HepG2 (cell line): ENCODE data around the gene ZNF229. TPM values are rescaled to one million over a fixed set of nuclear protein-coding genes. Genes with fewer than 3 reads are reported as not detected.
"Not testable (repeated sequence)": the region's sequence is repeated elsewhere in the genome, so short reads cannot be mapped to it uniquely, and the experiment has no call there.

Experiments used
- ATAC-seq: fragments of 200-7000 bp; cut with Tn5 transposase; 3 replicates; pipeline ENCODE4 v1.9.1; 2020; ENCODE audit warnings: mild to moderate bottlenecking, moderate library complexity
- BruUV-seq: library from RNA; stranded (reverse); fragments of 400-500 nt; replicated peaks from 2 replicates; lab custom pipeline; 2021; lab: Mats Ljungman, UMichigan
- CTCF ChIA-PET: fragments of 300-600 bp; formaldehyde crosslinking; extraction: SDS; loops from one replicate; lab custom pipeline; 2021; ENCODE audit warnings: low total read pairs, inconsistent platforms, low intra/inter-chr PET ratio; lab: Yijun Ruan, JAX
- POLR2A ChIA-PET: fragments of 350-600 bp; sonication (Branson Sonifier 250); formaldehyde crosslinking; loops from one replicate; lab custom pipeline; 2020; ENCODE audit warnings: antibody characterized with exemption, inconsistent platforms; lab: Yijun Ruan, JAX
- DNase-seq: peaks from one replicate; pipeline ENCODE4 v3.0.0-alpha.2; 2015; ENCODE audit warnings: low spot score
- FAIRE-seq: peaks from 3 replicates; lab custom pipeline; 2011; peaks lifted over from hg19 to GRCh38; lab: Jason Lieb, UNC
- H2AFZ ChIP-seq: one replicate; pipeline ENCODE4 v1.6.1; 2011; ENCODE audit warnings: low read length, inconsistent platforms
- H3K27ac ChIP-seq: fragments of 300-600 bp; 3 replicates; pipeline ENCODE4 v1.8.0; 2011; ENCODE audit warnings: mixed run types, mild to moderate bottlenecking, mixed read lengths, low read length, inconsistent platforms; ENCODE audit not compliant: insufficient read depth; ENCODE audit errors: extremely low read length
- H3K27me3 ChIP-seq, 2 experiments: fragments of 200-600 bp in 1 of 2; 2 replicates in 1 of 2; 3 replicates in 1 of 2; pipeline versions ENCODE4 v1.6.0 to v1.8.0; 2011; ENCODE audit warnings: low read length in 2 of 2, mild to moderate bottlenecking in 2 of 2, moderate library complexity in 2 of 2, inconsistent platforms in 1 of 2; ENCODE audit not compliant: insufficient read depth in 2 of 2, control insufficient read depth in 1 of 2
- H3K36me3 ChIP-seq, 2 experiments: fragments of 200-600 bp in 1 of 2; replicated peaks in 1 of 2; 2 replicates in 1 of 2; 3 replicates in 1 of 2; pipeline versions ENCODE4 v1.5.1 to v1.8.0; 2011; ENCODE audit warnings: low read length in 2 of 2, inconsistent platforms in 1 of 2; ENCODE audit not compliant: insufficient read depth in 2 of 2, control insufficient read depth in 1 of 2
- H3K4me1 ChIP-seq: 2 replicates; pipeline ENCODE4 v1.5.1; 2012; ENCODE audit warnings: low read length, inconsistent platforms; ENCODE audit not compliant: insufficient read depth
- H3K4me2 ChIP-seq: 2 replicates; pipeline ENCODE4 v1.6.0; 2011; ENCODE audit warnings: low read depth, low read length, inconsistent platforms
- H3K4me3 ChIP-seq, 3 experiments: fragments of 200-600 bp in 1 of 3; sonication (generic), shearing (Covaris generic) in 1 of 3; replicated peaks in 1 of 3; 2 replicates each; pipeline ENCODE4 v1.5.1; 2011 to 2016; ENCODE audit warnings: low read length in 3 of 3, inconsistent platforms in 2 of 3, low read depth in 2 of 3, mild to moderate bottlenecking in 2 of 3, control low read depth in 1 of 3, mixed read lengths in 1 of 3; ENCODE audit not compliant: insufficient read depth in 1 of 3
- H3K79me2 ChIP-seq: one replicate; pipeline ENCODE4 v1.6.1; 2011; ENCODE audit warnings: low read length, inconsistent platforms; ENCODE audit not compliant: insufficient read depth
- H3K9ac ChIP-seq: 2 replicates; pipeline ENCODE4 v1.6.0; 2011; ENCODE audit warnings: mild to moderate bottlenecking, low read depth, low read length, inconsistent platforms; ENCODE audit not compliant: insufficient read depth
- H3K9me3 ChIP-seq: 2 replicates; pipeline ENCODE4 v1.5.1; 2012; ENCODE audit warnings: mild to moderate bottlenecking, low read length
- H4K20me1 ChIP-seq: 2 replicates; pipeline ENCODE4 v1.6.0; 2011; ENCODE audit warnings: inconsistent platforms, mild to moderate bottlenecking, low read length, moderate library complexity; ENCODE audit not compliant: insufficient read depth
- KLF15 ChIP-seq: sonication (generic); formaldehyde crosslinking; IDR thresholded peaks from 2 replicates; pipeline ENCODE4 v1.8.1; 2023; ENCODE audit warnings: borderline replicate concordance, mild to moderate bottlenecking, inconsistent platforms, missing genetic modification reagents, mixed read lengths
- KLF16 ChIP-seq, 2 experiments: sonication (generic) in 1 of 2; formaldehyde crosslinking in 1 of 2; IDR thresholded peaks; 2 replicates each; pipeline versions ENCODE4 v1.6.1 to v1.8.0; 2016 to 2023; ENCODE audit warnings: missing genetic modification reagents in 2 of 2, missing compliant biosample characterization in 1 of 2
- WGBS: methylation state at CpG from one replicate; pipeline ENCODE4 v1.1.6; 2017; ENCODE audit warnings: low lambda C conversion rate; 5-methylcytosine and 5-hydroxymethylcytosine counted together
- in situ Hi-C: cut with HindIII; loops from 2 replicates; pipeline ENCODE4 v1.10.0; 2017; ENCODE audit warnings: low pct_unique_long_range_greater_than_20kb; ENCODE audit not compliant: extremely low pct_ligation_motif_present
- intact Hi-C: fragments of 100-400 bp; cut with micrococcal nuclease; formaldehyde crosslinking; loops from one replicate; pipeline ENCODE4 v1.10.0; 2022; ENCODE audit not compliant: unreplicated experiment
- polyA plus RNA-seq, 8 experiments: library from polyadenylated mRNA; depleted of rRNA in 3 of 8; stranded (reverse) in 7 of 8; unstranded in 1 of 8; fragments of >200 nt; fragmentation: Illumina TruSeq in 4 of 8; extraction: Trizol in 4 of 8; gene quantifications; 2 replicates each; pipeline versions ENCODE4 v1.2.1 to v1.2.3, GENCODE V29; 2011 to 2016; ENCODE audit warnings: low read depth in 4 of 8, missing spikeins in 1 of 8, mixed read lengths in 1 of 8; ENCODE audit not compliant: insufficient read depth in 1 of 8
- total RNA-seq, 5 experiments: library from RNA; depleted of rRNA; stranded (reverse); fragments of >200 nt; fragmentation: Illumina TruSeq; extraction: Trizol; gene quantifications; 2 replicates each; pipeline ENCODE4 v1.2.3, GENCODE V29; 2016; ENCODE audit warnings: low read depth in 1 of 5
- TF ChIP-seq, protein P1 (sequence below): sonication (generic); formaldehyde crosslinking; IDR thresholded peaks from 2 replicates; pipeline ENCODE4 v1.4.0; 2020; ENCODE audit warnings: low read depth, missing genetic modification reagents
- TF ChIP-seq, protein P2 (sequence below): sonication (generic); formaldehyde crosslinking; IDR thresholded peaks from 2 replicates; pipeline ENCODE4 v1.4.0; 2020; ENCODE audit warnings: missing genetic modification reagents, borderline replicate concordance

The ZNF229 gene
- total and polyA plus RNA-seq, 2 of the 13 experiments (the other 11 are each of a cell fraction or from before 2014, with no cell fraction given): 0.01 to 0.11 TPM

DNA sequence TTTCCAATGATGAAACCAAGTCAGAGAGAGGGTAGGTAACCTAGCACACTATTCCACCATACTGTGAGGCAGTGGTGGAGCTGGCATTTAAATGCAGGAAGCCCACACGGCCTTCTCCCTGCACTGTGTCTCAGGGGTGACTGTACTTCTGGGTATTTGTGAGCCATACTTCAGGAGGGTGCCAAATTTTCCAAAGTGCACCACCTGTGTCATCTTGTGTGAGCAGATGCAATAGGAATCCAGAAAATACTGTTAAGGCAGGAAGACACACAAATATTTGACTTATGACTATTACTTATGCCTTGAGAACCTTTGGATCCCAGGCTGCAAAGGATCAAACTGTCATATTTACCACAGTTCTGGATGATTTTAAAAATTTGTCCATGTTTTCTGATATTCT lies 17.3 kb downstream of the ZNF229 start (continued):
- TF ChIP-seq KLF15 (CRISPR knock-in tag) (no peak), KLF16 (CRISPR knock-in tag; IDR thresholded peaks at IDR 0.05) (no peak)
- TF ChIP-seq, protein P1, sequence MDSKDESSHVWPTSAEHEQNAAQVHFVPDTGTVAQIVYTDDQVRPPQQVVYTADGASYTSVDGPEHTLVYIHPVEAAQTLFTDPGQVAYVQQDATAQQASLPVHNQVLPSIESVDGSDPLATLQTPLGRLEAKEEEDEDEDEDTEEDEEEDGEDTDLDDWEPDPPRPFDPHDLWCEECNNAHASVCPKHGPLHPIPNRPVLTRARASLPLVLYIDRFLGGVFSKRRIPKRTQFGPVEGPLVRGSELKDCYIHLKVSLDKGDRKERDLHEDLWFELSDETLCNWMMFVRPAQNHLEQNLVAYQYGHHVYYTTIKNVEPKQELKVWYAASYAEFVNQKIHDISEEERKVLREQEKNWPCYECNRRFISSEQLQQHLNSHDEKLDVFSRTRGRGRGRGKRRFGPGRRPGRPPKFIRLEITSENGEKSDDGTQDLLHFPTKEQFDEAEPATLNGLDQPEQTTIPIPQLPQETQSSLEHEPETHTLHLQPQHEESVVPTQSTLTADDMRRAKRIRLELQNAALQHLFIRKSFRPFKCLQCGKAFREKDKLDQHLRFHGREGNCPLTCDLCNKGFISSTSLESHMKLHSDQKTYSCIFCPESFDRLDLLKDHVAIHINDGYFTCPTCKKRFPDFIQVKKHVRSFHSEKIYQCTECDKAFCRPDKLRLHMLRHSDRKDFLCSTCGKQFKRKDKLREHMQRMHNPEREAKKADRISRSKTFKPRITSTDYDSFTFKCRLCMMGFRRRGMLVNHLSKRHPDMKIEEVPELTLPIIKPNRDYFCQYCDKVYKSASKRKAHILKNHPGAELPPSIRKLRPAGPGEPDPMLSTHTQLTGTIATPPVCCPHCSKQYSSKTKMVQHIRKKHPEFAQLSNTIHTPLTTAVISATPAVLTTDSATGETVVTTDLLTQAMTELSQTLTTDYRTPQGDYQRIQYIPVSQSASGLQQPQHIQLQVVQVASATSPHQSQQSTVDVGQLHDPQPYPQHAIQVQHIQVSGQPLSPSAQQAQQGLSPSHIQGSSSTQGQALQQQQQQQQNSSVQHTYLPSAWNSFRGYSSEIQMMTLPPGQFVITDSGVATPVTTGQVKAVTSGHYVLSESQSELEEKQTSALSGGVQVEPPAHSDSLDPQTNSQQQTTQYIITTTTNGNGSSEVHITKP: no peak
- TF ChIP-seq, protein P2, sequence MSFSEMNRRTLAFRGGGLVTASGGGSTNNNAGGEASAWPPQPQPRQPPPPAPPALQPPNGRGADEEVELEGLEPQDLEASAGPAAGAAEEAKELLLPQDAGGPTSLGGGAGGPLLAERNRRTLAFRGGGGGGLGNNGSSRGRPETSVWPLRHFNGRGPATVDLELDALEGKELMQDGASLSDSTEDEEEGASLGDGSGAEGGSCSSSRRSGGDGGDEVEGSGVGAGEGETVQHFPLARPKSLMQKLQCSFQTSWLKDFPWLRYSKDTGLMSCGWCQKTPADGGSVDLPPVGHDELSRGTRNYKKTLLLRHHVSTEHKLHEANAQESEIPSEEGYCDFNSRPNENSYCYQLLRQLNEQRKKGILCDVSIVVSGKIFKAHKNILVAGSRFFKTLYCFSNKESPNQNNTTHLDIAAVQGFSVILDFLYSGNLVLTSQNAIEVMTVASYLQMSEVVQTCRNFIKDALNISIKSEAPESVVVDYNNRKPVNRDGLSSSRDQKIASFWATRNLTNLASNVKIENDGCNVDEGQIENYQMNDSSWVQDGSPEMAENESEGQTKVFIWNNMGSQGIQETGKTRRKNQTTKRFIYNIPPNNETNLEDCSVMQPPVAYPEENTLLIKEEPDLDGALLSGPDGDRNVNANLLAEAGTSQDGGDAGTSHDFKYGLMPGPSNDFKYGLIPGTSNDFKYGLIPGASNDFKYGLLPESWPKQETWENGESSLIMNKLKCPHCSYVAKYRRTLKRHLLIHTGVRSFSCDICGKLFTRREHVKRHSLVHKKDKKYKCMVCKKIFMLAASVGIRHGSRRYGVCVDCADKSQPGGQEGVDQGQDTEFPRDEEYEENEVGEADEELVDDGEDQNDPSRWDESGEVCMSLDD (CRISPR knock-in tag): no peak

DNA sequence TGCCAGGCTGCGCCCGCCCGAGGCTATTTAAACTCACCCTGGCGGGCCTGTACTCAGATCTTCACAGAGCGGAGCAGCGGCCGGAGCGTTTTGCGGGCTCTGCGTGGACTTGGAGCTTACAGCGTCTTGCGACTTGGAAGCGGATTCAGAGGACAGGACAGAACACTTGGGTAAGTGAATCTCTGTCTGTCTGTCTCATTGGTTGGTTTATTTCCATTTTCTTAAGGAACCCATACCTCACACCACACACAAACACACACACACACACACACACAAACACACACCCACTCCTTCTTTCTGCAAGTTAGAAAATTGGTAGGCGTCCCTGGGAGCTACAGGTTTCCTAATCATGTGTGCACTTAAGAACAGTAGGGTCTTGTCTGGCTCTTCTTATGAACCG lies 32.7 kb downstream of the ZNF229 start:
- FAIRE-seq, H4K20me1 ChIP-seq, H3K4me2 ChIP-seq, H2AFZ ChIP-seq, H3K4me1 ChIP-seq, BruUV-seq, H3K27ac ChIP-seq, CTCF ChIA-PET, ATAC-seq, DNase-seq, H3K27me3 ChIP-seq, intact Hi-C loops, H3K4me3 ChIP-seq, H3K9ac ChIP-seq, H3K79me2 ChIP-seq, in situ Hi-C loops, H3K36me3 ChIP-seq, POLR2A ChIA-PET: not testable (repeated sequence)
- peaks cover 22% of the 10 kb centered on the region for H3K9me3 ChIP-seq
- WGBS: 38% methylated on average over 3 of the region's 15 CpGs
